Stimulated activated naive B cell treated with anti-CD40 and anti-IgM and Interleukin-4, amounts not matched to agents 10 μg/mL and 1 μg/mL and 100 μg/mL, for 72 hours (primary cell): ENCODE measurements around the gene TRANK1.

Experiments used
- ATAC-seq, 2 donors: fragments of 150-1000 bp; cut with Tn5 transposase; replicated peaks; 2 replicates each; pipeline ENCODE4 v1.10.0; 2021; ENCODE audit warnings: moderate library complexity in 1 of 2
- DNase-seq: peaks from one replicate; pipeline ENCODE4 v3.0.0; 2021
- H3K27ac Mint-ChIP-seq: one replicate; pipeline ENCODE4 v1.8.0; 2022; ENCODE audit warnings: mild to moderate bottlenecking, mixed read lengths
- H3K27me3 Mint-ChIP-seq, 2 donors: one replicate each; pipeline ENCODE4 v1.8.0; 2022; ENCODE audit warnings: mixed read lengths in 2 of 2
- H3K36me3 Mint-ChIP-seq, 2 donors: one replicate each; pipeline ENCODE4 v1.8.0; 2022; ENCODE audit warnings: mixed read lengths in 2 of 2, mild to moderate bottlenecking in 1 of 2
- H3K4me1 Mint-ChIP-seq, 2 donors: one replicate each; pipeline ENCODE4 v1.8.0; 2022; ENCODE audit warnings: mixed read lengths in 2 of 2, mild to moderate bottlenecking in 1 of 2
- H3K4me3 Mint-ChIP-seq, 2 donors: one replicate each; pipeline ENCODE4 v1.8.0; 2022; ENCODE audit warnings: mild to moderate bottlenecking in 2 of 2, mixed read lengths in 2 of 2, moderate library complexity in 1 of 2
- H3K9me3 Mint-ChIP-seq, 2 donors: one replicate each; pipeline ENCODE4 v1.8.0; 2022; ENCODE audit warnings: mixed read lengths in 2 of 2, mild to moderate bottlenecking in 1 of 2

Gene TRANK1

DNA sequence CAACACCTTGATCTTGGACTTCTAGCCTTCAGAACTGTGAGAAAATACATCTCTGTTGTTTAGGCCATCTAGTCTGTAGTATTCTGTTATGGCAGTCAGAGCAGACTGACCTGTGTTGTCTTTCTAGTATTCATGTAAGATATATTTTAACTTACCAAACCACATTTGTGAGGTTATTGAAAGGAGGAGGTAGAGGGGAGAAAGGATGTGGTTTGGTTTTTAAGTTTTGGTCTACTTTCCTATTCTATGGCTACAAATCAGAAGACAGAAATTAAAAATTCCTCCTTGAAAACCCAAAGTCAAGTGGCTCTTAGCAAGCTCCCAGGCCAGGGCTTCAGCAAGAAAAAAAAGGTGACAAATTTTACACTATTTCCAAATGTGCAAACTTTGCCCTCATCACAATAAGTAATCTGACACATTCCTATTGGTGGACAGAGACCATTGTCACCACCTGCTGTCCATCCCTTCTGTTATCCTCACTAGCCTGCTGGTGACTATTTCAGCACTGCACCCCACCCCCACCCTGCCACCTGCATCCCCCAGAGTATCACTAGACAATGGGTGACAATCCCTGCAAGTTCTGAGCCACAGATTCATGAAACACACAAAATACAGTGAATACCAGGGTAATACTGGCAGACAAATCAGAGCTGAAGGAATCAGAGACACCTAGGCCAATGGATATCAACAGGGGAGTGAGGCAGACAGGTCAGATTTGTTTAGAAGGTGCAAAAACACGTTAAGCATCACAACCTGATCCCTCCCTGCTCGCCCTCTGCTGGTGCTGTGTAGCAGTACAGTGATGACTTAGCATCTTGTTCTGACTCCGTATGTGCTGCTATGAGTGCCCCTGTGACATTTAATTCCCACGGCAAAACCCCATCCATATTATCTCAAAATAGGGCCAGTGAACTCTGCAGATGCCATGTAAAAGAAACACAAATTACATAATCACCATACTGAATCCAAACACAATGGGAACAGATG is 101.5 kb downstream of the TRANK1 start:
- H3K27ac Mint-ChIP-seq = peak overlapping the region; percentile 51
- peaks cover 3 to 5% of the 10 kb centered on the region in 2 donors for H3K9me3 Mint-ChIP-seq
- no peak overlapping the region for H3K4me3 Mint-ChIP-seq
- no peaks in the 10 kb centered on the region for H3K27me3 Mint-ChIP-seq
- DNase-seq (peak; percentile 29), ATAC-seq (peak; percentile 77 to 81)
- peaks cover 14 to 24% of the 10 kb centered on the region in 2 donors for H3K4me1 Mint-ChIP-seq
- peaks cover 45 to 54% of the 10 kb centered on the region in 2 donors for H3K36me3 Mint-ChIP-seq

- DNase-seq = no peak
- H3K4me1 Mint-ChIP-seq = peaks cover 14 to 24% of the 10 kb centered on the region in 2 donors
- H3K27ac Mint-ChIP-seq = no peak overlapping the region
- no peak overlapping the region for H3K4me3 Mint-ChIP-seq
- ATAC-seq = no peak
- peaks cover 44 to 52% of the 10 kb centered on the region in 2 donors for H3K36me3 Mint-ChIP-seq
- H3K27me3 Mint-ChIP-seq = no peaks in the 10 kb centered on the region
- H3K9me3 Mint-ChIP-seq = peaks cover 3 to 5% of the 10 kb centered on the region in 2 donors
Measured at GRCh38 chr3:36842275-36842674, 102.6 kb downstream of the TRANK1 start.

- peaks cover 3 to 5% of the 10 kb centered on the region in 2 donors for H3K9me3 Mint-ChIP-seq
- ATAC-seq (no peak), DNase-seq (no peak)
- no peak overlapping the region for H3K4me3 Mint-ChIP-seq
- no peaks in the 10 kb centered on the region for H3K27me3 Mint-ChIP-seq
- H3K36me3 Mint-ChIP-seq = peaks cover 33 to 40% of the 10 kb centered on the region in 2 donors
- H3K27ac Mint-ChIP-seq = peak overlapping the region; percentile 27
- peaks cover 5 to 9% of the 10 kb centered on the region in 2 donors for H3K4me1 Mint-ChIP-seq
Measured at GRCh38 chr3:36840453-36840921, 104.4 kb downstream of the TRANK1 start.

- peaks cover 3 to 5% of the 10 kb centered on the region in 2 donors for H3K9me3 Mint-ChIP-seq
- H3K4me1 Mint-ChIP-seq = no peaks in the 10 kb centered on the region
- H3K36me3 Mint-ChIP-seq = peaks cover 27 to 35% of the 10 kb centered on the region in 2 donors
- ATAC-seq = no peak
- H3K4me3 Mint-ChIP-seq = no peak overlapping the region
- no peaks in the 10 kb centered on the region for H3K27me3 Mint-ChIP-seq
- DNase-seq = no peak
- no peak overlapping the region for H3K27ac Mint-ChIP-seq
Measured at GRCh38 chr3:36837089-36837488, 107.8 kb downstream of the TRANK1 start.

DNA sequence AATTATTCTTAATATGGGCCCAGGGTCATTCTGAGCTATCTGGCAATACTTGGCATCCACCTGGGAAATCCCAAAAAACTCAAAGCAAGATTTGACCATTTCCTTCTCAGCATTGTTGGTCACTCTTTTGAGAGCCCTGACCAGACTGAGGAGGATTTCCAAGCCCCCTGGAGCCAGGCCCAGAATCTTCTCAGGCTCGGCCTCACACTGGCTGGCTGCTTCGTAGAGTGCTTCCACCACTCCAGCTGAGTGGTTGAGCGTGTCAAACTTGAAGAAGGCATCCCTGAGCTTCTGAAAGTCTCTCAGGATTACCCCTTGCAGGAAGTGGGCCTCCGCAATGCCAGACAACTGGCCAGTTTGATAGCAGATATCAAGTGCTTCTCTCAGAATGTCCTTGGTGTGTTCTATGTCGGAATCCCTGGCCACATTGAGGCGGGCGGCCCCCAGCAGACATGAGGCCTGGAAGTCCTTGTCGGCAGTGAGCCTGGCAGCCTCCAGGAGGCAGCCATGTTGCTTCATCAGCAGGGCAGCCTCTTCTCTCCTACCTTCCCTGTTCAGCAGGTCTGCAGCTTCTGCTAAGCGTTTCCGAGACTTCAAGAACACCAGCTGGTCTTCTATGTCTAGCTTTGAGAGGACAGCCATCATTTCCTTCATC is 111.6 kb downstream of the TRANK1 start:
- H3K9me3 Mint-ChIP-seq = no peaks in the 10 kb centered on the region
- H3K36me3 Mint-ChIP-seq = peaks cover 14 to 20% of the 10 kb centered on the region in 2 donors
- no peaks in the 10 kb centered on the region for H3K4me1 Mint-ChIP-seq
- ATAC-seq (no peak), DNase-seq (no peak)
- H3K27ac Mint-ChIP-seq = no peak overlapping the region
- no peak overlapping the region for H3K4me3 Mint-ChIP-seq
- H3K27me3 Mint-ChIP-seq = no peaks in the 10 kb centered on the region

DNA sequence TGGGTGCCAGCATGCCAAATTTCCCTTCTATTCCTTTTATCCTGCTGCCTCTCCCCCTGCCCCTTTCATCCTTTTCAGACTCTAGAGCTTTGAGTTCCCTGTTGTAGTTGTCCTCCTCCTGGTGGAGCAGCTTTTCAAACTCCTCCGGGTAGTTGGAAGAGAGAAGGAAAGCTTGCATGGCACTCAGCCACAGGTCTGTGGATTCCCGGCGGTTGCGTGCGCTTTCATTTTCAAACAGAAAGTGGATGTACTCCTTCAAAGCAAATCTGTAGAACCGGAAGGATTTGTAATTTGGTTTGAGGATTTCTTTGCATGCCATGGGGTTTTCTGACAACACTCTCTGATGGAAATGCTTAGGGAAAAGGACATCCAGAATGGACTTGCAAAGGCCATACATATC is 112.4 kb downstream of the TRANK1 start:
- Mint-ChIP-seq H3K9me3 (no peaks in the 10 kb centered on the region), H3K4me1 (no peaks in the 10 kb centered on the region), H3K27ac (no peak overlapping the region), H3K36me3 (peaks cover 19 to 24% of the 10 kb centered on the region in 2 donors), H3K27me3 (no peaks in the 10 kb centered on the region), H3K4me3 (no peak overlapping the region)
- ATAC-seq (no peak), DNase-seq (no peak)

GRCh38 chr3:36827133-36827532 is 117.7 kb downstream of the TRANK1 start:
- peaks cover 19 to 21% of the 10 kb centered on the region in 2 donors for H3K36me3 Mint-ChIP-seq

GRCh38 chr3:36826240-36826639 is 118.6 kb downstream of the TRANK1 start:
- Mint-ChIP-seq H3K4me1 (no peaks in the 10 kb centered on the region), H3K27me3 (no peaks in the 10 kb centered on the region), H3K27ac (no peak overlapping the region), H3K4me3 (no peak overlapping the region), H3K9me3 (no peaks in the 10 kb centered on the region), H3K36me3 (peaks cover 14 to 16% of the 10 kb centered on the region in 2 donors)
- no peak for ATAC-seq
- DNase-seq = no peak

More at GRCh38 chr3:36827133-36827532, 117.7 kb downstream of the TRANK1 start:
- ATAC-seq = no peak
- Mint-ChIP-seq H3K27me3 (no peaks in the 10 kb centered on the region), H3K9me3 (no peaks in the 10 kb centered on the region), H3K27ac (no peak overlapping the region), H3K4me3 (no peak overlapping the region), H3K4me1 (no peaks in the 10 kb centered on the region)
- DNase-seq = no peak

DNA sequence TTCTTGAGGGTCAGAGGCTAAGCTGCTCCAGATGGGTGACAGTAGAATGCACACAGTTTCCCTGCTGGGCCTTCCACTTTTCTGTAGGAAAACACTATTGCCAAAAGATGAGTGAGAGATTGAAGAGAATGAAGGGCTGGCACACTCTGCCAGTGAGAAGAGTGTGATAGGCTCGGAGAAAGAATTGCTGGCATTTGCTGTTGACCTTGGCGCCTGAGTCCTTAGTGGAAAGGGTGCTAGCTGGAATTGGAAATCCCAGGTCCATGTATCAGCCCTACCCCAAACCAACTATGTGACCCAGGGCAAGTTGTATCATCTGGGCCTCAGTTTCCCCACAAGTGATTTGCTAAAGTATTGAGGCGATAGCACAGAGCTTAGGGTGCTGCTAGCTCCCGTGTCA is 120.4 kb downstream of the TRANK1 start:
- Mint-ChIP-seq H3K4me3 (no peak overlapping the region), H3K27me3 (no peaks in the 10 kb centered on the region), H3K27ac (no peak overlapping the region), H3K36me3 (peaks cover 10 to 11% of the 10 kb centered on the region in 2 donors), H3K9me3 (no peaks in the 10 kb centered on the region), H3K4me1 (no peaks in the 10 kb centered on the region)
- ATAC-seq = no peak
- no peak for DNase-seq

- no peak overlapping the region for H3K27ac Mint-ChIP-seq
- DNase-seq (no peak), ATAC-seq (no peak)
- H3K27me3 Mint-ChIP-seq = no peaks in the 10 kb centered on the region
- H3K9me3 Mint-ChIP-seq = no peaks in the 10 kb centered on the region
- H3K4me3 Mint-ChIP-seq = no peak overlapping the region
- peaks cover 10 to 11% of the 10 kb centered on the region in 2 donors for H3K36me3 Mint-ChIP-seq
- no peaks in the 10 kb centered on the region for H3K4me1 Mint-ChIP-seq
Measured at GRCh38 chr3:36823806-36824205, 121.0 kb downstream of the TRANK1 start.

DNA sequence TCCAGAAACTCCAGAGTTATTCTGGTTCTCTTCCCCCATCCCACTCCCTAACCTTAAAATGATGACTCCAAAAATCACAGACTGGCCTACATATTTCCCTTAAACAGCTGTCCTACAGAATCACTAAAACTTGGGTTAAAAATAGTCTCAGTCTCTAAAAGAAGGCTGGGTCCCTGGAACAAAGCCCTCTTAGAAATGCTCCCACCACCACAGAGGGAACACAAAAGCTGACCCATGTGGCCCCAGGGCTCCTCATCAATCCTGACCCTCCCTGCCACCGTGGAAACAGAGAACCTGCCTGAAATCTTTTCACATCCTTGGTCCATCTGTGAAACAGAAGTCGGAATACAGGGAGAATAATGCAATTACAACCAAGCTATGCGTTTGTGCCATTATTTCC is 124.8 kb downstream of the TRANK1 start:
- Mint-ChIP-seq H3K4me1 (no peaks in the 10 kb centered on the region), H3K9me3 (no peaks in the 10 kb centered on the region), H3K27ac (no peak overlapping the region), H3K36me3 (peaks cover 2 to 3% of the 10 kb centered on the region in 2 donors), H3K27me3 (no peaks in the 10 kb centered on the region), H3K4me3 (no peak overlapping the region)
- DNase-seq (no peak), ATAC-seq (no peak)

GRCh38 chr3:36817806-36818533 is 126.9 kb downstream of the TRANK1 start:
- Mint-ChIP-seq H3K9me3 (no peaks in the 10 kb centered on the region), H3K36me3 (no peaks in the 10 kb centered on the region), H3K4me3 (no peak overlapping the region), H3K27me3 (no peaks in the 10 kb centered on the region), H3K27ac (no peak overlapping the region), H3K4me1 (no peaks in the 10 kb centered on the region)
- DNase-seq = no peak
- no peak for ATAC-seq

- Mint-ChIP-seq H3K36me3 (no peaks in the 10 kb centered on the region), H3K9me3 (no peaks in the 10 kb centered on the region), H3K27ac (no peak overlapping the region), H3K27me3 (no peaks in the 10 kb centered on the region), H3K4me1 (peaks cover 0 to 2% of the 10 kb centered on the region in 2 donors), H3K4me3 (no peak overlapping the region)
- ATAC-seq (no peak), DNase-seq (no peak)
Measured at GRCh38 chr3:36815375-36815774, 129.5 kb downstream of the TRANK1 start.

GRCh38 chr3:36814776-36815175 is 130.1 kb downstream of the TRANK1 start:
- no peak for DNase-seq
- H3K36me3 Mint-ChIP-seq = no peaks in the 10 kb centered on the region
- peaks cover 0 to 2% of the 10 kb centered on the region in 2 donors for H3K4me1 Mint-ChIP-seq
- H3K4me3 Mint-ChIP-seq = no peak overlapping the region
- no peak overlapping the region for H3K27ac Mint-ChIP-seq
- ATAC-seq = no peak
- H3K9me3 Mint-ChIP-seq = no peaks in the 10 kb centered on the region
- H3K27me3 Mint-ChIP-seq = no peaks in the 10 kb centered on the region
